Panc1 (cell line): Measurements from ENCODE around the gene MAB21L2. TPM values are rescaled to one million over a fixed set of nuclear protein-coding genes. Genes with fewer than 3 reads are reported as not detected.

Experiments
- ATAC-seq: fragments of 200-7000 bp; cut with Tn5 transposase; 2 replicates; pipeline ENCODE4 v1.9.1; 2020; ENCODE audit warnings: mild to moderate bottlenecking, moderate library complexity
- BruUV-seq: library from RNA; stranded (reverse); fragments of 400-500 nt; replicated peaks from 2 replicates; lab custom pipeline; 2021; lab: Mats Ljungman, UMichigan
- CTCF ChIA-PET: fragments of 300-600 bp; sonication (Branson Sonifier 250); formaldehyde crosslinking; loops from one replicate; lab custom pipeline; 2022; ENCODE audit warnings: antibody characterized with exemption; lab: Charles Lee
- POLR2A ChIA-PET: fragments of 300-600 bp; sonication (Branson Sonifier 250); formaldehyde crosslinking; loops from one replicate; lab custom pipeline; 2022; ENCODE audit warnings: antibody characterized with exemption; lab: Charles Lee
- DNase-seq: peaks from one replicate; pipeline ENCODE4 v3.0.0-alpha.2; 2010; ENCODE audit warnings: low read depth, low spot score
- H3K27ac ChIP-seq: 2 replicates; pipeline ENCODE4 v1.5.1; 2011; ENCODE audit warnings: mild to moderate bottlenecking, low read length, inconsistent platforms
- H3K27me3 ChIP-seq: fragments of 200-500 bp; sonication (Bioruptor generic); 2 replicates; pipeline ENCODE4 v1.6.0; 2014; ENCODE audit warnings: low read length, inconsistent platforms; ENCODE audit not compliant: control insufficient read depth, insufficient read depth
- H3K36me3 ChIP-seq: fragments of 200-500 bp; sonication (Bioruptor generic); 2 replicates; pipeline ENCODE4 v1.5.1; 2014; ENCODE audit warnings: inconsistent platforms, mild to moderate bottlenecking, low read length, moderate library complexity; ENCODE audit not compliant: control insufficient read depth, insufficient read depth
- H3K4me1 ChIP-seq: 2 replicates; pipeline ENCODE4 v1.5.1; 2011; ENCODE audit warnings: inconsistent platforms, mild to moderate bottlenecking, low read length, moderate library complexity; ENCODE audit not compliant: control insufficient read depth, insufficient read depth
- H3K4me3 ChIP-seq, 2 experiments: 2 replicates each; pipeline ENCODE4 v1.5.1; 2011 to 2012; ENCODE audit warnings: low read depth in 2 of 2, low read length in 2 of 2, mild to moderate bottlenecking in 2 of 2, inconsistent platforms in 1 of 2, moderate library complexity in 1 of 2
- H3K9me3 ChIP-seq: fragments of 200-500 bp; sonication (Bioruptor generic); 2 replicates; pipeline ENCODE4 v1.5.1; 2014; ENCODE audit warnings: low read depth, mild to moderate bottlenecking, inconsistent platforms, low read length, moderate library complexity; ENCODE audit not compliant: control insufficient read depth, insufficient read depth
- CTCF ChIP-seq: fragments of 450-650 bp; IDR thresholded peaks from 2 replicates; pipeline ENCODE4 v1.5.1; 2017; ENCODE audit warnings: mild to moderate bottlenecking
- POLR2AphosphoS5 ChIP-seq: IDR thresholded peaks from 2 replicates; pipeline ENCODE4 v1.6.1; 2012; ENCODE audit warnings: mild to moderate bottlenecking, low read depth, low read length, moderate library complexity
- REST ChIP-seq, 2 experiments: IDR thresholded peaks; 2 replicates each; pipeline ENCODE4 v1.6.1; 2011 to 2012; ENCODE audit warnings: low read depth in 2 of 2, control low read depth in 1 of 2, low read length in 1 of 2, mild to moderate bottlenecking in 1 of 2, moderate library complexity in 1 of 2; ENCODE audit not compliant: insufficient read depth in 1 of 2
- SIN3A ChIP-seq: IDR thresholded peaks from 2 replicates; pipeline ENCODE4 v1.6.1; 2012; ENCODE audit warnings: low read depth, mild to moderate bottlenecking, low read length, moderate library complexity, borderline replicate concordance; ENCODE audit not compliant: insufficient read depth
- TCF7L2 ChIP-seq: IDR thresholded peaks from 2 replicates; pipeline ENCODE4 v1.6.1; 2011; ENCODE audit warnings: mild to moderate bottlenecking, low read depth, low read length, inconsistent platforms
- in situ Hi-C: cut with HindIII; loops from 2 replicates; pipeline ENCODE4 v1.10.0; 2016; ENCODE audit warnings: low sequenced_read_pairs, low pct_unique_long_range_greater_than_20kb
- intact Hi-C: fragments of 100-400 bp; cut with micrococcal nuclease; formaldehyde crosslinking; loops from one replicate; pipeline ENCODE4 v1.10.0; 2022; ENCODE audit not compliant: unreplicated experiment
- total RNA-seq: library from RNA; stranded (reverse); gene quantifications from one replicate; pipeline ENCODE4 v1.2.1, GENCODE V29; 2021; ENCODE audit not compliant: unreplicated experiment

The MAB21L2 gene
- total RNA-seq, 1 experiment from 2014 or later = not detected

GRCh38 chr4:150609131-150609530, 27.2 kb downstream of the MAB21L2 start:
- ATAC-seq (no peak), DNase-seq (no peak)
- ChIA-PET POLR2A (no interaction called here), CTCF (no interaction called here)
- H3K27ac ChIP-seq = no peak overlapping the region
- no peaks in the 10 kb centered on the region for H3K36me3 ChIP-seq
- in situ Hi-C loops = no loop called here
- TF ChIP-seq TCF7L2 = no peak
- no peak for TF ChIP-seq REST (IDR thresholded peaks at IDR 0.05; ENCODE audit: insufficient read depth in 1 of 2, low read depth in 2 of 2, low read length in 1 of 2)
- no peak for TF ChIP-seq CTCF
- no peak overlapping the region for H3K4me3 ChIP-seq
- no peaks in the 10 kb centered on the region for H3K9me3 ChIP-seq
- no peaks in the 10 kb centered on the region for H3K4me1 ChIP-seq
- BruUV-seq = no TSS peak
- intact Hi-C loops = no loop called here
- H3K27me3 ChIP-seq = no peaks in the 10 kb centered on the region

GRCh38 chr4:150619042-150619441, 37.1 kb downstream of the MAB21L2 start:
- TF ChIP-seq REST (IDR thresholded peaks at IDR 0.05; ENCODE audit: insufficient read depth in 1 of 2, low read depth in 2 of 2, low read length in 1 of 2) (no peak), TCF7L2 (no peak), POLR2AphosphoS5 (no peak), SIN3A (no peak), CTCF (no peak)
- intact Hi-C loops (no loop called here), in situ Hi-C loops (no loop called here)
- Histone ChIP-seq H3K27ac (no peak overlapping the region), H3K4me3 (no peak overlapping the region), H3K36me3 (no peaks in the 10 kb centered on the region), H3K9me3 (no peaks in the 10 kb centered on the region), H3K27me3 (no peaks in the 10 kb centered on the region), H3K4me1 (no peaks in the 10 kb centered on the region)
- CTCF ChIA-PET = no interaction called here
- BruUV-seq = no TSS peak
- ATAC-seq = no peak
- DNase-seq = no peak
- POLR2A ChIA-PET = no interaction called here
